GM23338 (cell line): ENCODE data around the gene GPATCH1.

Source experiments
- CREB1 ChIP-seq: fragments of 250-450 bp; sonication (Bioruptor Pico); IDR thresholded peaks from 2 replicates; pipeline ENCODE4 v1.5.0; 2020; ENCODE audit warnings: low read depth, mild to moderate bottlenecking, moderate library complexity
- EZH2 ChIP-seq: fragments of 200-600 bp; sonication (generic); IDR thresholded peaks from one replicate; pipeline ENCODE4 v1.8.0; 2017; ENCODE audit warnings: antibody characterized with exemption, mild to moderate bottlenecking, low read depth; ENCODE audit not compliant: unreplicated experiment
- EZH2phosphoT487 ChIP-seq: fragments of 200-600 bp; sonication (generic); IDR thresholded peaks from one replicate; pipeline ENCODE4 v1.8.1; 2018; ENCODE audit warnings: antibody characterized with exemption; ENCODE audit not compliant: unreplicated experiment
- JUNB ChIP-seq: IDR thresholded peaks from one replicate; pipeline ENCODE4 v1.6.1; 2016; ENCODE audit warnings: antibody characterized with exemption; ENCODE audit not compliant: unreplicated experiment
- NANOG ChIP-seq: IDR thresholded peaks from 2 replicates; pipeline ENCODE4 v1.6.1; 2016; ENCODE audit warnings: antibody characterized with exemption, borderline replicate concordance
- POLR2AphosphoS5 ChIP-seq: IDR thresholded peaks from 2 replicates; pipeline ENCODE4 v1.6.1; 2016; ENCODE audit warnings: antibody characterized with exemption, low read depth
- STAT1 ChIP-seq: IDR thresholded peaks from one replicate; pipeline ENCODE4 v1.6.1; 2016; ENCODE audit warnings: antibody characterized with exemption; ENCODE audit not compliant: unreplicated experiment
- ZNF114 ChIP-seq: fragments of 250-450 bp; sonication (Bioruptor Pico); IDR thresholded peaks from 2 replicates; pipeline ENCODE4 v1.5.0; 2020; ENCODE audit warnings: mild to moderate bottlenecking, moderate library complexity
- ZNF331 ChIP-seq: fragments of 250-450 bp; sonication (Bioruptor Pico); IDR thresholded peaks from 2 replicates; pipeline ENCODE4 v1.5.0; 2020; ENCODE audit warnings: low read depth, mild to moderate bottlenecking, moderate library complexity
- TF ChIP-seq, protein P1 (sequence below), 2 experiments: fragments of 200-600 bp in 1 of 2; sonication (generic) in 1 of 2; conservative IDR thresholded peaks; 2 replicates each; pipeline versions ENCODE4 v1.5.1 to v1.6.1; 2016 to 2017; ENCODE audit warnings: antibody characterized with exemption in 2 of 2, low read depth in 2 of 2, mild to moderate bottlenecking in 2 of 2, moderate library complexity in 1 of 2
- TF ChIP-seq, protein P2 (sequence below): fragments of 250-450 bp; sonication (Bioruptor Pico); IDR thresholded peaks from 2 replicates; pipeline ENCODE4 v1.5.0; 2020; ENCODE audit warnings: mild to moderate bottlenecking, moderate library complexity
- TF ChIP-seq, protein P3 (sequence below): IDR thresholded peaks from one replicate; pipeline ENCODE4 v1.6.1; 2018; ENCODE audit warnings: antibody characterized with exemption; ENCODE audit not compliant: unreplicated experiment
- TF ChIP-seq, protein P4 (sequence below): IDR thresholded peaks from 2 replicates; pipeline ENCODE4 v1.6.1; 2016; ENCODE audit warnings: antibody characterized with exemption

GRCh38 chr19:33066543-33066942 is 14.4 kb upstream of the GPATCH1 start:
- TF ChIP-seq EZH2 (no peak), NANOG (no peak), POLR2AphosphoS5 (no peak), EZH2phosphoT487 (no peak), JUNB (no peak), ZNF114 (CRISPR knock-in tag) (no peak), STAT1 (no peak), CREB1 (no peak), ZNF331 (no peak)
- TF ChIP-seq, protein P1, sequence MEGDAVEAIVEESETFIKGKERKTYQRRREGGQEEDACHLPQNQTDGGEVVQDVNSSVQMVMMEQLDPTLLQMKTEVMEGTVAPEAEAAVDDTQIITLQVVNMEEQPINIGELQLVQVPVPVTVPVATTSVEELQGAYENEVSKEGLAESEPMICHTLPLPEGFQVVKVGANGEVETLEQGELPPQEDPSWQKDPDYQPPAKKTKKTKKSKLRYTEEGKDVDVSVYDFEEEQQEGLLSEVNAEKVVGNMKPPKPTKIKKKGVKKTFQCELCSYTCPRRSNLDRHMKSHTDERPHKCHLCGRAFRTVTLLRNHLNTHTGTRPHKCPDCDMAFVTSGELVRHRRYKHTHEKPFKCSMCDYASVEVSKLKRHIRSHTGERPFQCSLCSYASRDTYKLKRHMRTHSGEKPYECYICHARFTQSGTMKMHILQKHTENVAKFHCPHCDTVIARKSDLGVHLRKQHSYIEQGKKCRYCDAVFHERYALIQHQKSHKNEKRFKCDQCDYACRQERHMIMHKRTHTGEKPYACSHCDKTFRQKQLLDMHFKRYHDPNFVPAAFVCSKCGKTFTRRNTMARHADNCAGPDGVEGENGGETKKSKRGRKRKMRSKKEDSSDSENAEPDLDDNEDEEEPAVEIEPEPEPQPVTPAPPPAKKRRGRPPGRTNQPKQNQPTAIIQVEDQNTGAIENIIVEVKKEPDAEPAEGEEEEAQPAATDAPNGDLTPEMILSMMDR (conservative IDR thresholded peaks at IDR 0.05; ENCODE audit: low read depth in 2 of 2): no peak
- TF ChIP-seq, protein P2, sequence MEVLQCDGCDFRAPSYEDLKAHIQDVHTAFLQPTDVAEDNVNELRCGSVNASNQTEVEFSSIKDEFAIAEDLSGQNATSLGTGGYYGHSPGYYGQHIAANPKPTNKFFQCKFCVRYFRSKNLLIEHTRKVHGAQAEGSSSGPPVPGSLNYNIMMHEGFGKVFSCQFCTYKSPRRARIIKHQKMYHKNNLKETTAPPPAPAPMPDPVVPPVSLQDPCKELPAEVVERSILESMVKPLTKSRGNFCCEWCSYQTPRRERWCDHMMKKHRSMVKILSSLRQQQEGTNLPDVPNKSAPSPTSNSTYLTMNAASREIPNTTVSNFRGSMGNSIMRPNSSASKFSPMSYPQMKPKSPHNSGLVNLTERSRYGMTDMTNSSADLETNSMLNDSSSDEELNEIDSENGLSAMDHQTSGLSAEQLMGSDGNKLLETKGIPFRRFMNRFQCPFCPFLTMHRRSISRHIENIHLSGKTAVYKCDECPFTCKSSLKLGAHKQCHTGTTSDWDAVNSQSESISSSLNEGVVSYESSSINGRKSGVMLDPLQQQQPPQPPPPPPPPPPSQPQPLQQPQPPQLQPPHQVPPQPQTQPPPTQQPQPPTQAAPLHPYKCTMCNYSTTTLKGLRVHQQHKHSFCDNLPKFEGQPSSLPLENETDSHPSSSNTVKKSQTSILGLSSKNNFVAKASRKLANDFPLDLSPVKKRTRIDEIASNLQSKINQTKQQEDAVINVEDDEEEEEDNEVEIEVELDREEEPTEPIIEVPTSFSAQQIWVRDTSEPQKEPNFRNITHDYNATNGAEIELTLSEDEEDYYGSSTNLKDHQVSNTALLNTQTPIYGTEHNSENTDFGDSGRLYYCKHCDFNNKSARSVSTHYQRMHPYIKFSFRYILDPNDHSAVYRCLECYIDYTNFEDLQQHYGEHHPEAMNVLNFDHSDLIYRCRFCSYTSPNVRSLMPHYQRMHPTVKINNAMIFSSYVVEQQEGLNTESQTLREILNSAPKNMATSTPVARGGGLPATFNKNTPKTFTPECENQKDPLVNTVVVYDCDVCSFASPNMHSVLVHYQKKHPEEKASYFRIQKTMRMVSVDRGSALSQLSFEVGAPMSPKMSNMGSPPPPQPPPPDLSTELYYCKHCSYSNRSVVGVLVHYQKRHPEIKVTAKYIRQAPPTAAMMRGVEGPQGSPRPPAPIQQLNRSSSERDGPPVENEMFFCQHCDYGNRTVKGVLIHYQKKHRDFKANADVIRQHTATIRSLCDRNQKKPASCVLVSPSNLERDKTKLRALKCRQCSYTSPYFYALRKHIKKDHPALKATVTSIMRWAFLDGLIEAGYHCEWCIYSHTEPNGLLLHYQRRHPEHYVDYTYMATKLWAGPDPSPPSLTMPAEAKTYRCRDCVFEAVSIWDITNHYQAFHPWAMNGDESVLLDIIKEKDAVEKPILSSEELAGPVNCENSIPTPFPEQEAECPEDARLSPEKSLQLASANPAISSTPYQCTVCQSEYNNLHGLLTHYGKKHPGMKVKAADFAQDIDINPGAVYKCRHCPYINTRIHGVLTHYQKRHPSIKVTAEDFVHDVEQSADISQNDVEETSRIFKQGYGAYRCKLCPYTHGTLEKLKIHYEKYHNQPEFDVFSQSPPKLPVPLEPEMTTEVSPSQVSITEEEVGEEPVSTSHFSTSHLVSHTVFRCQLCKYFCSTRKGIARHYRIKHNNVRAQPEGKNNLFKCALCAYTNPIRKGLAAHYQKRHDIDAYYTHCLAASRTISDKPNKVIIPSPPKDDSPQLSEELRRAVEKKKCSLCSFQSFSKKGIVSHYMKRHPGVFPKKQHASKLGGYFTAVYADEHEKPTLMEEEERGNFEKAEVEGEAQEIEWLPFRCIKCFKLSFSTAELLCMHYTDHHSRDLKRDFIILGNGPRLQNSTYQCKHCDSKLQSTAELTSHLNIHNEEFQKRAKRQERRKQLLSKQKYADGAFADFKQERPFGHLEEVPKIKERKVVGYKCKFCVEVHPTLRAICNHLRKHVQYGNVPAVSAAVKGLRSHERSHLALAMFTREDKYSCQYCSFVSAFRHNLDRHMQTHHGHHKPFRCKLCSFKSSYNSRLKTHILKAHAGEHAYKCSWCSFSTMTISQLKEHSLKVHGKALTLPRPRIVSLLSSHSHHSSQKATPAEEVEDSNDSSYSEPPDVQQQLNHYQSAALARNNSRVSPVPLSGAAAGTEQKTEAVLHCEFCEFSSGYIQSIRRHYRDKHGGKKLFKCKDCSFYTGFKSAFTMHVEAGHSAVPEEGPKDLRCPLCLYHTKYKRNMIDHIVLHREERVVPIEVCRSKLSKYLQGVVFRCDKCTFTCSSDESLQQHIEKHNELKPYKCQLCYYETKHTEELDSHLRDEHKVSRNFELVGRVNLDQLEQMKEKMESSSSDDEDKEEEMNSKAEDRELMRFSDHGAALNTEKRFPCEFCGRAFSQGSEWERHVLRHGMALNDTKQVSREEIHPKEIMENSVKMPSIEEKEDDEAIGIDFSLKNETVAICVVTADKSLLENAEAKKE (CRISPR knock-in tag): no peak
- TF ChIP-seq, protein P3, sequence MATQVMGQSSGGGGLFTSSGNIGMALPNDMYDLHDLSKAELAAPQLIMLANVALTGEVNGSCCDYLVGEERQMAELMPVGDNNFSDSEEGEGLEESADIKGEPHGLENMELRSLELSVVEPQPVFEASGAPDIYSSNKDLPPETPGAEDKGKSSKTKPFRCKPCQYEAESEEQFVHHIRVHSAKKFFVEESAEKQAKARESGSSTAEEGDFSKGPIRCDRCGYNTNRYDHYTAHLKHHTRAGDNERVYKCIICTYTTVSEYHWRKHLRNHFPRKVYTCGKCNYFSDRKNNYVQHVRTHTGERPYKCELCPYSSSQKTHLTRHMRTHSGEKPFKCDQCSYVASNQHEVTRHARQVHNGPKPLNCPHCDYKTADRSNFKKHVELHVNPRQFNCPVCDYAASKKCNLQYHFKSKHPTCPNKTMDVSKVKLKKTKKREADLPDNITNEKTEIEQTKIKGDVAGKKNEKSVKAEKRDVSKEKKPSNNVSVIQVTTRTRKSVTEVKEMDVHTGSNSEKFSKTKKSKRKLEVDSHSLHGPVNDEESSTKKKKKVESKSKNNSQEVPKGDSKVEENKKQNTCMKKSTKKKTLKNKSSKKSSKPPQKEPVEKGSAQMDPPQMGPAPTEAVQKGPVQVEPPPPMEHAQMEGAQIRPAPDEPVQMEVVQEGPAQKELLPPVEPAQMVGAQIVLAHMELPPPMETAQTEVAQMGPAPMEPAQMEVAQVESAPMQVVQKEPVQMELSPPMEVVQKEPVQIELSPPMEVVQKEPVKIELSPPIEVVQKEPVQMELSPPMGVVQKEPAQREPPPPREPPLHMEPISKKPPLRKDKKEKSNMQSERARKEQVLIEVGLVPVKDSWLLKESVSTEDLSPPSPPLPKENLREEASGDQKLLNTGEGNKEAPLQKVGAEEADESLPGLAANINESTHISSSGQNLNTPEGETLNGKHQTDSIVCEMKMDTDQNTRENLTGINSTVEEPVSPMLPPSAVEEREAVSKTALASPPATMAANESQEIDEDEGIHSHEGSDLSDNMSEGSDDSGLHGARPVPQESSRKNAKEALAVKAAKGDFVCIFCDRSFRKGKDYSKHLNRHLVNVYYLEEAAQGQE: no peak
- TF ChIP-seq, protein P4, sequence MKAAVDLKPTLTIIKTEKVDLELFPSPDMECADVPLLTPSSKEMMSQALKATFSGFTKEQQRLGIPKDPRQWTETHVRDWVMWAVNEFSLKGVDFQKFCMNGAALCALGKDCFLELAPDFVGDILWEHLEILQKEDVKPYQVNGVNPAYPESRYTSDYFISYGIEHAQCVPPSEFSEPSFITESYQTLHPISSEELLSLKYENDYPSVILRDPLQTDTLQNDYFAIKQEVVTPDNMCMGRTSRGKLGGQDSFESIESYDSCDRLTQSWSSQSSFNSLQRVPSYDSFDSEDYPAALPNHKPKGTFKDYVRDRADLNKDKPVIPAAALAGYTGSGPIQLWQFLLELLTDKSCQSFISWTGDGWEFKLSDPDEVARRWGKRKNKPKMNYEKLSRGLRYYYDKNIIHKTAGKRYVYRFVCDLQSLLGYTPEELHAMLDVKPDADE: no peak
